Activated T-cell treated with anti-CD3 and anti-CD28 coated beads for 48 hours (primary cell): ENCODE measurements around the gene MAP3K21.

ENCODE experiments used
- DNase-seq: peaks from one replicate; pipeline ENCODE4 v3.0.0-alpha.2; 2020; ENCODE audit warnings: low read depth

MAP3K21 gene

GRCh38 chr1:233326319-233326718, 1.2 kb upstream of the MAP3K21 start:
- no peak for DNase-seq

GRCh38 chr1:233326811-233327650, 493 bp upstream of the MAP3K21 start:
- peak; percentile 82 for DNase-seq

GRCh38 chr1:233328142-233328921, 808 bp downstream of the MAP3K21 start:
- peak; percentile 10 for DNase-seq

- DNase-seq = no peak
Observed at GRCh38 chr1:233331676-233332519, 4.4 kb downstream of the MAP3K21 start.

- no peak for DNase-seq
Observed at GRCh38 chr1:233333086-233333485, 5.6 kb downstream of the MAP3K21 start.

GRCh38 chr1:233334092-233334491, 6.6 kb downstream of the MAP3K21 start:
- DNase-seq = no peak

- DNase-seq = no peak
Observed at GRCh38 chr1:233336554-233337456, 9.3 kb downstream of the MAP3K21 start.

GRCh38 chr1:233337505-233337904, 10.0 kb downstream of the MAP3K21 start:
- no peak for DNase-seq

- DNase-seq = no peak
Observed at GRCh38 chr1:233338102-233338501, 10.6 kb downstream of the MAP3K21 start.

- DNase-seq = no peak
Observed at GRCh38 chr1:233340031-233340555, 12.6 kb downstream of the MAP3K21 start.

GRCh38 chr1:233340966-233341516, 13.5 kb downstream of the MAP3K21 start:
- DNase-seq = no peak

GRCh38 chr1:233342086-233342485, 14.6 kb downstream of the MAP3K21 start:
- no peak for DNase-seq

- no peak for DNase-seq
Observed at GRCh38 chr1:233343262-233343661, 15.7 kb downstream of the MAP3K21 start.

GRCh38 chr1:233347338-233347737, 19.8 kb downstream of the MAP3K21 start:
- DNase-seq = no peak

- no peak for DNase-seq
Observed at GRCh38 chr1:233349137-233349536, 21.6 kb downstream of the MAP3K21 start.

GRCh38 chr1:233354983-233355382, 27.5 kb downstream of the MAP3K21 start:
- DNase-seq = no peak

GRCh38 chr1:233355841-233356704, 28.5 kb downstream of the MAP3K21 start:
- DNase-seq = no peak

GRCh38 chr1:233356705-233356987, 29.1 kb downstream of the MAP3K21 start:
- no peak for DNase-seq

- no peak for DNase-seq
Observed at GRCh38 chr1:233357595-233358397, 30.3 kb downstream of the MAP3K21 start.
